ENCODE results near the gene E2F8.
"Not testable (repeated sequence)": the region's sequence is repeated elsewhere in the genome, so short reads cannot be mapped to it uniquely, and the experiment has no call there.

Gene E2F8

DNA sequence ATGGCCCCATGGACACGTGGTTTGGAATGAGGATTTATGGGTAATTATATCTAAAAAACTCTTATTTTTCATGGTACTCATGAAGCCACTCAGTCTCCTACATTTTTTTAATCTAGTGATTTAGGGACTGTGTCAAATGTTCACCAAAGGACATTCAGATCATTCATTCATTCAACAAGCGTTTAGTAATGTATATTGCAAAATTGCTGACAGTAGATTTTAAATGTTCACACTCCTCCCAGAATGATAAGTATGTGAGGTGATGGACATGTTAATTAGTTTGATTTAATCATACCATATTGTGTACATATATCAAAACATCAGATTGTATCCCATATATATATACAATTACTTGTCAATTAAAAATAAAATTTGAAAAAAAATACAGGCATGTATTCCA, 40.8 kb upstream of the E2F8 start:
- no peaks in the 10 kb centered on the region for H3K36me3 Mint-ChIP-seq (ENCODE audit: low read depth)
- no peak overlapping the region for H3K27ac Mint-ChIP-seq
- no peaks in the 10 kb centered on the region for H3K9me3 Mint-ChIP-seq
- H3K4me3 Mint-ChIP-seq, result no peak overlapping the region
- TF ChIP-seq, protein P1, sequence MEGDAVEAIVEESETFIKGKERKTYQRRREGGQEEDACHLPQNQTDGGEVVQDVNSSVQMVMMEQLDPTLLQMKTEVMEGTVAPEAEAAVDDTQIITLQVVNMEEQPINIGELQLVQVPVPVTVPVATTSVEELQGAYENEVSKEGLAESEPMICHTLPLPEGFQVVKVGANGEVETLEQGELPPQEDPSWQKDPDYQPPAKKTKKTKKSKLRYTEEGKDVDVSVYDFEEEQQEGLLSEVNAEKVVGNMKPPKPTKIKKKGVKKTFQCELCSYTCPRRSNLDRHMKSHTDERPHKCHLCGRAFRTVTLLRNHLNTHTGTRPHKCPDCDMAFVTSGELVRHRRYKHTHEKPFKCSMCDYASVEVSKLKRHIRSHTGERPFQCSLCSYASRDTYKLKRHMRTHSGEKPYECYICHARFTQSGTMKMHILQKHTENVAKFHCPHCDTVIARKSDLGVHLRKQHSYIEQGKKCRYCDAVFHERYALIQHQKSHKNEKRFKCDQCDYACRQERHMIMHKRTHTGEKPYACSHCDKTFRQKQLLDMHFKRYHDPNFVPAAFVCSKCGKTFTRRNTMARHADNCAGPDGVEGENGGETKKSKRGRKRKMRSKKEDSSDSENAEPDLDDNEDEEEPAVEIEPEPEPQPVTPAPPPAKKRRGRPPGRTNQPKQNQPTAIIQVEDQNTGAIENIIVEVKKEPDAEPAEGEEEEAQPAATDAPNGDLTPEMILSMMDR (IDR thresholded peaks at IDR 0.05), result no peak
- peaks cover 27% of the 10 kb centered on the region for H3K4me1 Mint-ChIP-seq
- H3K27me3 Mint-ChIP-seq (ENCODE audit: low read depth, poor library complexity), result peaks cover 6% of the 10 kb centered on the region
- no peak for DNase-seq

DNA sequence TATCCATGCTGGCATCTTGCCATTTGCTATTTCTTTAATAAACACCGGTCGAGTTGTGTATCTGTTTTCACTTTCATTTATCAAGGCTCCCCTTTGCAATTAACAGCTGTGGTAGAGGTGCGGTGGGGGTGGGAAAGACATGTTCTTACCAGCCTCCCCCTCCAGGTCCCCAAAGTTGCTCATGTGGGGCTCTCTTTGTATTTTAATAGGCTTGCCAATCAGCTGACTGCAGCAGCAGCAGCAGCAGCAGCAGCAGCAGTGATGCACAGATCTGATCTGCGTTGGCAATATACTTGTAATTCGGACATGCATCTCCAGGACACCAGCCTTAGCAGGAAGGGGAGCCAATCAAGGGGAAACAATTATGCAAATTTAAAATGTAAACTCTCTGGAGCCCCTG, 40.3 kb upstream of the E2F8 start:
- Mint-ChIP-seq H3K4me3 (no peak overlapping the region), H3K4me1 (peaks cover 27% of the 10 kb centered on the region), H3K9me3 (no peaks in the 10 kb centered on the region), H3K27me3 (ENCODE audit: low read depth, poor library complexity) (peaks cover 3% of the 10 kb centered on the region), H3K27ac (no peak overlapping the region), H3K36me3 (ENCODE audit: low read depth) (no peaks in the 10 kb centered on the region)
- TF ChIP-seq, protein P1 (IDR thresholded peaks at IDR 0.05), result no peak
- DNase-seq, result no peak

DNA sequence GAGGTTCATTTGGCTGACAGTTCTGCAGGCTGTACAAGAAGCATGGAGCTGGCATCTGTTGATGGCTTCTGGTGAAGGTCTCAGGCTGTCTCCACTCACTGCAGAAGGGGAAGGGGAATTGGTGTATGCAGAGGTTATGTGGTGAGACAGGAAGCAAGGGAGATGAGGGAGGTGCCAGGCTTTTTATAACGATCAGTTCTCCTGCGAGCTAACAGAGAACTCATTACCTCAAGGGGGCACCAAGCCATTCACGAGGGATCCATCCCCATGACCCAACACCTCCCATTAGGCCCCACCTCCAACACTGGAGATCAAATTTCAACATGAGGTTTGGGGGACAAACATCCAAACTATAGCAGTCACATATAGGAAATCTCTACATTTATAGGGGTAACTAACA, 38.7 kb upstream of the E2F8 start:
- Mint-ChIP-seq H3K27ac (no peak overlapping the region), H3K4me3 (no peak overlapping the region), H3K4me1 (peaks cover 26% of the 10 kb centered on the region), H3K9me3 (no peaks in the 10 kb centered on the region), H3K36me3 (ENCODE audit: low read depth) (no peaks in the 10 kb centered on the region), H3K27me3 (ENCODE audit: low read depth, poor library complexity) (peaks cover 3% of the 10 kb centered on the region)
- TF ChIP-seq, protein P1 (IDR thresholded peaks at IDR 0.05), result no peak
- no peak for DNase-seq

DNA sequence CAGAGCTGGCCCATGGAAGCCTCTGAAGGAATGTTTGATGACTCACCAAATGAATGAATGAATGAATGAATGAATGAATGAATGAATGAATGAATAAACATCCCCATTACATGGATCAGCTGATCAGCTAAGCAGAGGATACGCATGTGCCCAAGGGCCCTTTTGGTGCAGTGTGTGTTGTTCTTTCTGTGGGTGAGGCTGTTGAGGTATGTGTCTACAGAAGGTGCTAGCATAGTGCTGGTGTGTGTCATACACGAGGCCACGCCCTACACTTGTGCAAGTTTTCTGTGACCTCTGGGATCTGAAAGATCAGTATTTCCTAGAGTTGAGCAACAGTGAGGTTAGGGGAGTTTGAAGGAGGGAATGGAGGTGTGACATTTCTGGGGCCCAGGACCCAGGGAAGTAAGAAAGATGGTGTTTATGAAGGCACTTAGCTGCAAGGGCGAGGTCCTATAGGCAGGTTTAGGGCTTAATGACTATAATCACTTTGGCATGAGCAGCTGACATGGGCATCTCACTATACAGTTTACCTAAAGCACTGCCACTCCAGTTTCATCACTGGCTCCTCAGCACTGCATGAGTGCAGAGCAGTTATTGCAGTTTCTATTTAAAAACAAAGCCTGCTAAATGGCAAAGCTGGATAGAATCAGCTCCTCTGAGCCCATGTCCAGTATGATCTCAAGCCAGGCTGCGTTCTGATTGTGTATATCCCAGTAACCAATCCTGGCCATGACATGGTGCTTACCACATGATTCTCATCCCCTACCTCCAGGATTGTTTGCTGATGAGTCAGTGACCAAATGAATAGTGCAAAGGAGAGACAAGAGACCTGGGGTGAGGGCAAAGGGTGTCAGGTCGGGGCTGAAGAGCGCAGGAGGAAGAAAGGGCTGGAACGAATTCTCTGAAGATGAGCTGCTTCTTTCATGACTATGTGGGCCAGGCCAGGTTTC, 36.4 kb upstream of the E2F8 start:
- no peaks in the 10 kb centered on the region for H3K9me3 Mint-ChIP-seq
- H3K4me1 Mint-ChIP-seq, result peaks cover 16% of the 10 kb centered on the region
- DNase-seq, result no peak
- TF ChIP-seq, protein P1 (IDR thresholded peaks at IDR 0.05), result no peak
- H3K27ac Mint-ChIP-seq, result no peak overlapping the region
- H3K4me3 Mint-ChIP-seq, result no peak overlapping the region
- H3K36me3 Mint-ChIP-seq (ENCODE audit: low read depth), result no peaks in the 10 kb centered on the region
- peaks cover 6% of the 10 kb centered on the region for H3K27me3 Mint-ChIP-seq (ENCODE audit: low read depth, poor library complexity)

DNA sequence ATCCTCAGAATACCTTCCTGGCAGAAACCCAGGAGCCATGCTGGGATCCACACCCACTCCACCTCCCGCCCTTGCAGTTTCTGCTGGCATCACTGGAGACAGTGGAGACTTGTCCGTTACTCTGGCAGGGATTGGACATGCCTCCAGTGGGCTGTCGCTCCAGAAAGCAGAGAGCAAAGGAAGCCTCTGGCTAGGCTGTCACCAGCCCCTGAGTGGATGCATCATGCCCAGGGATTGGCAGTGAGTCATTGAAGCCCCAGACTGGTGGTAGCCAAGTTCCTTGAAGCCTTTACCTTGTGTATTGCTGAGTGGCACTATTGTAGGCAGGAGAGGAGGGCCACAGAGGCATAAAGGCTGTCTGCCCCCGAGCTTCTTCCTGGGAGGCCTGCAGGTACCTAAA, 34.8 kb upstream of the E2F8 start:
- Mint-ChIP-seq H3K27me3 (ENCODE audit: low read depth, poor library complexity) (peaks cover 7% of the 10 kb centered on the region), H3K4me1 (peaks cover 10% of the 10 kb centered on the region), H3K36me3 (ENCODE audit: low read depth) (no peaks in the 10 kb centered on the region), H3K9me3 (peaks cover 7% of the 10 kb centered on the region), H3K27ac (no peak overlapping the region), H3K4me3 (no peak overlapping the region)
- TF ChIP-seq, protein P1 (IDR thresholded peaks at IDR 0.05), result no peak
- DNase-seq, result no peak

DNA sequence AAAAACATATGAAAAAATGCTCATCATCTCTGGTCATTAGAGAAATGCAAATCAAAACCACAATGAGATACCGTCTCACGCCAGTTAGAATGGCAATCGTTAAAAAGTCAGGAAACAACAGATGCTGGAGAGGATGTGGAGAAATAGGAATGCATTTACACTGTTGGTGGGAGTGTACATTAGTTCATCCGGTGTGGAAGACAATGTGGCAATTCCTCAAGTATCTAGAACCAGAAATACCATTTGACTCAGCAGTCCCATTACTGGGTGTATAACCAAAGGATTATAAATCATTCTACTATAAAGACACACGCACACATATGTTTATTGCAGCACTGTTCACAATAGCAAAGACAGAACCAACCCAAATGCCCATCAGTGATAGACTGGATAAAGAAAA, 32.5 kb upstream of the E2F8 start:
- H3K27me3 Mint-ChIP-seq (ENCODE audit: low read depth, poor library complexity); H3K4me1 Mint-ChIP-seq; H3K4me3 Mint-ChIP-seq; DNase-seq; H3K36me3 Mint-ChIP-seq (ENCODE audit: low read depth); H3K27ac Mint-ChIP-seq; H3K9me3 Mint-ChIP-seq: not testable (repeated sequence)

Measured in nephron progenitor cell (in vitro differentiated cells).